SK-N-SH treated with all-trans-retinoic acid at 6 μM for 48 hours (cell line): ENCODE results near the gene CMTR2.

ENCODE experiments used
- ATAC-seq: fragments of 200-7000 bp; cut with Tn5 transposase; 3 replicates; pipeline ENCODE4 v1.9.1; 2020; ENCODE audit warnings: mild to moderate bottlenecking, moderate library complexity
- ARNTL ChIP-seq: fragments of 450-650 bp; formaldehyde crosslinking; IDR thresholded peaks from 2 replicates; pipeline ENCODE4 v1.5.0; 2020; ENCODE audit warnings: low read depth, mild to moderate bottlenecking, moderate library complexity, borderline replicate concordance
- BACH2 ChIP-seq: fragments of 250-450 bp; sonication (Bioruptor Pico); IDR thresholded peaks from 2 replicates; pipeline ENCODE4 v1.9.0; 2021; ENCODE audit warnings: mild to moderate bottlenecking, borderline replicate concordance
- CREB5 ChIP-seq: fragments of 250-450 bp; sonication (Bioruptor Pico); IDR thresholded peaks from 2 replicates; pipeline ENCODE4 v1.5.1; 2020; ENCODE audit warnings: low read depth, mild to moderate bottlenecking, moderate library complexity
- CSDC2 ChIP-seq: fragments of 250-450 bp; sonication (Bioruptor Pico); IDR thresholded peaks from 2 replicates; pipeline ENCODE4 v1.5.0; 2020; ENCODE audit warnings: mild to moderate bottlenecking, moderate library complexity
- ESRRG ChIP-seq: fragments of 250-450 bp; sonication (Bioruptor Pico); IDR thresholded peaks from 2 replicates; pipeline ENCODE4 v1.6.1; 2021; ENCODE audit warnings: mild to moderate bottlenecking
- GLIS3 ChIP-seq: fragments of 250-450 bp; sonication (Bioruptor Pico); IDR thresholded peaks from 2 replicates; pipeline ENCODE4 v1.5.0; 2020; ENCODE audit warnings: mild to moderate bottlenecking, moderate library complexity
- ISL1 ChIP-seq: fragments of 250-450 bp; sonication (Bioruptor Pico); IDR thresholded peaks from 2 replicates; pipeline ENCODE4 v2.1.2; 2022; ENCODE audit warnings: mild to moderate bottlenecking, moderate library complexity
- OSR1 ChIP-seq: fragments of 250-450 bp; sonication (Bioruptor Pico); IDR thresholded peaks from 2 replicates; pipeline ENCODE4 v1.8.0; 2022; ENCODE audit warnings: moderate library complexity, mild to moderate bottlenecking, inconsistent platforms
- PPARA ChIP-seq: fragments of 250-450 bp; sonication (Bioruptor Pico); IDR thresholded peaks from 2 replicates; pipeline ENCODE4 v1.5.0; 2020; ENCODE audit warnings: mild to moderate bottlenecking, borderline replicate concordance
- SNAI2 ChIP-seq: fragments of 250-450 bp; sonication (Bioruptor Pico); IDR thresholded peaks from 2 replicates; pipeline ENCODE4 v1.5.0; 2020; ENCODE audit warnings: mild to moderate bottlenecking, moderate library complexity
- TCF4 ChIP-seq: fragments of 250-450 bp; sonication (Bioruptor Pico); IDR thresholded peaks from 2 replicates; pipeline ENCODE4 v1.8.0; 2021; ENCODE audit warnings: mild to moderate bottlenecking, moderate library complexity, borderline replicate concordance
- TOX ChIP-seq: fragments of 250-450 bp; sonication (Bioruptor Pico); IDR thresholded peaks from 2 replicates; pipeline ENCODE4 v1.8.0; 2021; ENCODE audit warnings: mild to moderate bottlenecking, moderate library complexity, borderline replicate concordance
- TSHZ2 ChIP-seq: fragments of 250-450 bp; sonication (Bioruptor Pico); IDR thresholded peaks from 2 replicates; pipeline ENCODE4 v1.5.0; 2020; ENCODE audit warnings: mild to moderate bottlenecking, moderate library complexity
- ZC3H10 ChIP-seq: fragments of 250-450 bp; sonication (Bioruptor Pico); IDR thresholded peaks from 2 replicates; pipeline ENCODE4 v1.5.1; 2021; ENCODE audit warnings: mild to moderate bottlenecking, moderate library complexity
- ZFP3 ChIP-seq: fragments of 250-450 bp; sonication (Bioruptor Pico); IDR thresholded peaks from 2 replicates; pipeline ENCODE4 v1.5.0; 2020; ENCODE audit warnings: mild to moderate bottlenecking, moderate library complexity
- ZNF565 ChIP-seq: fragments of 450-650 bp; formaldehyde crosslinking; conservative IDR thresholded peaks from 2 replicates; pipeline ENCODE4 v1.5.0; 2020; ENCODE audit warnings: low read depth, mild to moderate bottlenecking, moderate library complexity
- TF ChIP-seq, protein P1 (sequence below): fragments of 250-450 bp; sonication (Bioruptor Pico); IDR thresholded peaks from 2 replicates; pipeline ENCODE4 v1.8.0; 2020; ENCODE audit warnings: mild to moderate bottlenecking, moderate library complexity, borderline replicate concordance
- TF ChIP-seq, protein P2 (sequence below): fragments of 250-450 bp; sonication (Bioruptor Pico); IDR thresholded peaks from 2 replicates; pipeline ENCODE4 v1.8.0; 2021; ENCODE audit warnings: low read depth, mild to moderate bottlenecking, moderate library complexity, borderline replicate concordance

The CMTR2 gene

GRCh38 chr16:71288890-71289731, at the start of gene CMTR2:
Gene CMTR2 (minus strand): TSS chr16:71289402. CDS start chr16:71285920, 3,482 bp downstream.
- TF ChIP-seq PPARA (no peak), TOX (CRISPR knock-in tag) (no peak), TSHZ2 (0 out of 2 replicates have a peak, but pooled peaks have one; percentile 12), ZC3H10 (CRISPR knock-in tag) (no peak), ZNF565 (CRISPR knock-in tag) (no peak), BACH2 (no peak), GLIS3 (CRISPR knock-in tag) (peak; percentile 52; the same call in 1 of the 2 replicates), CSDC2 (CRISPR knock-in tag) (0 out of 2 replicates have a peak, but pooled peaks have one; percentile 18), ISL1 (CRISPR knock-in tag) (no peak), SNAI2 (CRISPR knock-in tag) (no peak), CREB5 (CRISPR knock-in tag) (no peak), OSR1 (no peak), TCF4 (CRISPR knock-in tag) (no peak), ARNTL (CRISPR knock-in tag) (no peak)
- TF ChIP-seq, protein P1, sequence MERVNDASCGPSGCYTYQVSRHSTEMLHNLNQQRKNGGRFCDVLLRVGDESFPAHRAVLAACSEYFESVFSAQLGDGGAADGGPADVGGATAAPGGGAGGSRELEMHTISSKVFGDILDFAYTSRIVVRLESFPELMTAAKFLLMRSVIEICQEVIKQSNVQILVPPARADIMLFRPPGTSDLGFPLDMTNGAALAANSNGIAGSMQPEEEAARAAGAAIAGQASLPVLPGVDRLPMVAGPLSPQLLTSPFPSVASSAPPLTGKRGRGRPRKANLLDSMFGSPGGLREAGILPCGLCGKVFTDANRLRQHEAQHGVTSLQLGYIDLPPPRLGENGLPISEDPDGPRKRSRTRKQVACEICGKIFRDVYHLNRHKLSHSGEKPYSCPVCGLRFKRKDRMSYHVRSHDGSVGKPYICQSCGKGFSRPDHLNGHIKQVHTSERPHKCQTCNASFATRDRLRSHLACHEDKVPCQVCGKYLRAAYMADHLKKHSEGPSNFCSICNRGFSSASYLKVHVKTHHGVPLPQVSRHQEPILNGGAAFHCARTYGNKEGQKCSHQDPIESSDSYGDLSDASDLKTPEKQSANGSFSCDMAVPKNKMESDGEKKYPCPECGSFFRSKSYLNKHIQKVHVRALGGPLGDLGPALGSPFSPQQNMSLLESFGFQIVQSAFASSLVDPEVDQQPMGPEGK (CRISPR knock-in tag) = no peak
- TF ChIP-seq, protein P2, sequence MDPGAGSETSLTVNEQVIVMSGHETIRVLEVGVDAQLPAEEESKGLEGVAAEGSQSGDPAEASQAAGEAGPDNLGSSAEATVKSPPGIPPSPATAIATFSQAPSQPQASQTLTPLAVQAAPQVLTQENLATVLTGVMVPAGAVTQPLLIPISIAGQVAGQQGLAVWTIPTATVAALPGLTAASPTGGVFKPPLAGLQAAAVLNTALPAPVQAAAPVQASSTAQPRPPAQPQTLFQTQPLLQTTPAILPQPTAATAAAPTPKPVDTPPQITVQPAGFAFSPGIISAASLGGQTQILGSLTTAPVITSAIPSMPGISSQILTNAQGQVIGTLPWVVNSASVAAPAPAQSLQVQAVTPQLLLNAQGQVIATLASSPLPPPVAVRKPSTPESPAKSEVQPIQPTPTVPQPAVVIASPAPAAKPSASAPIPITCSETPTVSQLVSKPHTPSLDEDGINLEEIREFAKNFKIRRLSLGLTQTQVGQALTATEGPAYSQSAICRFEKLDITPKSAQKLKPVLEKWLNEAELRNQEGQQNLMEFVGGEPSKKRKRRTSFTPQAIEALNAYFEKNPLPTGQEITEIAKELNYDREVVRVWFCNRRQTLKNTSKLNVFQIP (CRISPR knock-in tag) = no peak
- peak; percentile 97 for ATAC-seq

- ATAC-seq = no peak
- no peak for TF ChIP-seq ZFP3
- TF ChIP-seq ESRRG (CRISPR knock-in tag) = no peak
- TF ChIP-seq, protein P2 (CRISPR knock-in tag) = no peak
- no peak for TF ChIP-seq CSDC2 (CRISPR knock-in tag)
- no peak for TF ChIP-seq CREB5 (CRISPR knock-in tag)
- TF ChIP-seq ZC3H10 (CRISPR knock-in tag) = no peak
- no peak for TF ChIP-seq TOX (CRISPR knock-in tag)
- TF ChIP-seq TCF4 (CRISPR knock-in tag) = no peak
- TF ChIP-seq ZNF565 (CRISPR knock-in tag) = no peak
Measured at GRCh38 chr16:71338632-71339031, 49.4 kb upstream of the CMTR2 start.
